ENCODE data around the gene BLOC1S2.

- TF ChIP-seq CTCF (conservative IDR thresholded peaks at IDR 0.05) (peak; percentile 65), ZFX (IDR thresholded peaks at IDR 0.05) (no peak)
Measured at GRCh38 chr10:100303724-100304319, 17.3 kb upstream of the BLOC1S2 start.
